HG03571 (cell line): ENCODE results near the gene DMRTB1.

Source experiments
- ATAC-seq: cut with Tn5 transposase; IDR thresholded peaks from one replicate; pipeline ENCODE4 v1.9.1; 2021; ENCODE audit not compliant: unreplicated experiment

The DMRTB1 gene

DNA sequence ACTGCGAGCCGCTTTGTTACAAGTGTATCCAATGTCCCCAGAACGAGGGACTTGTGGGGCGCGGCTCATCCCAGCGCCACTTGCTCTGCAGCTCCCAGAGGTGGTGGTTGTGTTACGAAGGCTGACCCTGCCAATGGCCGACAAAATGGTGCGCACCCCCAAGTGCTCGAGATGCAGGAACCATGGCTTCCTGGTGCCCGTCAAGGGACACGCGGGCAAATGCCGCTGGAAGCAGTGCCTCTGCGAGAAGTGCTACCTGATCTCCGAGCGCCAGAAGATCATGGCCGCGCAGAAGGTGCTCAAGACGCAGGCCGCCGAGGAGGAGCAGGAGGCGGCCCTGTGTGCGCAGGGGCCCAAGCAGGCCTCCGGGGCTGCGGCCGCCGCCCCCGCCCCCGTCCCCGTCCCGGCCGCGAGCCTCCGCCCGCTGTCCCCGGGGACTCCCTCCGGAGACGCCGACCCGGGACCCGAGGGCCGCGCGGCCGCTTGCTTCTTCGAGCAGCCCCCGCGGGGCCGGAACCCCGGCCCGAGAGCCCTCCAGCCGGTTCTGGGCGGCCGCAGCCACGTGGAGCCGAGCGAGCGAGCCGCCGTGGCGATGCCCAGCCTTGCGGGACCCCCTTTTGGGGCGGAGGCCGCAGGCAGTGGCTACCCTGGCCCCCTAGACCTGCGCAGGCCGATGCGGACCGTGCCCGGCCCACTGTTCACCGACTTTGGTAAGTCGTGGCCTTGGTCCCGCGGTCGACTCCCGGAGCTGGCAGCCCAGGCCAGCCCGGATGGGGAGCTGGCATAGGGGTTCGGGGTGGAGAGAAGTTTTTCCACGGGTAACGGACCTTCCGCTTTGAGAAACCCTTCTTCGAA is at the start of gene DMRTB1:
Gene DMRTB1 (plus strand): TSS at position 79 of the 855 bp plus-strand sequence. CDS start 55 bp downstream, at position 134.
- ATAC-seq, result no peak

DNA sequence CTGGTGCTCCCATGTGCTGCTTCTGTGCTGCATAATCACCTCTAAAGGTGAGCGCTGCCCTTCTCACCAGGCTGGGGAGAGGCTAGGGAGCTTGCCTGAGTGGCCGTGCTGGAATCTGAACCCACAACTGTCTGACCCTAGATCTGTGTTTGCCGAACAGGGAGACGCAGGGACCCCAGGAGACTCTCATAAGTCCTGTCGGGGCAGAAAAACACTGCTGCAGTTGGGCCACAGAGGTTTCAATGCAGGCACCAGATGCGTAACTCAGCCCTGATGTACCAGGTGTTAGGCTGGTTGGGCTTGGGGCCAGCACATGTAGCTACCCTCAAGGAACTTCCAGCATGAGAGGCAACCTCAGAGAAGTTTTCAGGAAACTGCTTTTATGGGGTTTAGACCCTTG is 49.5 kb upstream of the DMRTB1 start:
- no peak for ATAC-seq

DNA sequence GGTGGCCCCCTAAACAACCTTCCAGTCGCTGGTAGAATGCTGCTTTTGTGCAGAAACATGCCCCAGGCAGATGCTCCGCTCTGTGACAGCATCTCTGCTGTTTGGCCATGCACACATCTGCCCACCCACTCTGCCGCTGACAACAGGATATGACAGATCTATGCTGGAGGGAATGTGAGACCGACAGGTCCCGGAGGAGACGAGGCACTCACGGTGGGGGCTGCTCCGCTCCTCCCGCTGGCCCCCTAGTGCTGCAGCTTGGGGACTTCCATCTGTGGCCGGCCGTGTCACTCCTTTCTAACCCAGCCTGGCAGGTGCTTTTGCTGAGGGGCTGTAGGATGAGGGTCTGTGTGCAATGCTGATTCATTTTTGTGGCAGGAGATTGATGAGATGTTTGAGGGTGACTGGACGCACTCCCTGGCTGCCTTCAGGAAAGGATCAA is 49.1 kb upstream of the DMRTB1 start:
- no peak for ATAC-seq

DNA sequence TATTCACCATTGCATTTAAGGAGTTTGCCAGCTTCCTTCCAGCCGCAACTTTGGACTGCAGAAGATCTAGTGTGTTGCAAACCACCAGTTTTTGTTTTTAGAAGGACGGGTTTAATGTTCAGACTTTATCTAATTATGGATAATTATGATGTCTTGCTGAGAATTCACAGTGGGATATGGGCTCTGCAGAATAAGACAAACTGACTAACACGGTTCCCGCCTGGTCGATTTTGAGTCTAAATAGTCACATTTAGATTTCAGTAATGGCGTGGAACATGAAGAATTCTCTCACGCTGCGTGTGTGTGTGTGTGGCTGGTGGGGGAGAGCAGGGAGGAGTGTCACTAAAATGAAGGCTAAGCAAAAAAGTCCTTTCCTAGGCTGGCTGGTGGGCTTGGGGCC is 48.5 kb upstream of the DMRTB1 start:
- ATAC-seq, result no peak

DNA sequence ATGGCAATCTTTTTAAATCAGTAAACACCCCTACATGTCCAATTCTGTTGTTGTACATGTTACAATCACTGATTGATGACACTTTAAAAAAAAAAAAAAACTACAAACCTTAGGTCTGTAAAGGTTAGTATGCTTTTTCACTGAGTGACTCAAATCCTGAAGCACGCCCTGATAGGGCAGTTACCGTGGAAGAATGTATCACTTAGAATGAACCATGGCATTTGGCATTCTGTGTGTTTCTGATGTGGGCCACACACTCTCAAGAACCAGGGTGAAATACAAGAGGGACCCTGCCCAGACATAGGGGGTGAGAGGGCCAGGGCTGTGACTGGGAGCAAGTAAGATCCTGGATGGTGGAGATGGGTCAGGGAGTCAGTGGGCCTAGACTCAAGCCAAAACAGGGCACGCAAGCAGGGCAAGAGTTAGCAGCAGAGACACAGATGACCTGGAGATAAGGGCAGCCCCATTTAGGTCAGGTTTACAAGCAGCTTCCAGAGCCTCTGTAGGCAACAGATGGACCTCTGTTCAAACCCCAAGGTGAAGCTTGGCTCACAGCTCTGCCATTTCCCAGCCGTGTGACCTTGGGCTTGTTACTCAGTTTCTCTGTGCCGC is 47.6 kb upstream of the DMRTB1 start:
- ATAC-seq, result no peak

DNA sequence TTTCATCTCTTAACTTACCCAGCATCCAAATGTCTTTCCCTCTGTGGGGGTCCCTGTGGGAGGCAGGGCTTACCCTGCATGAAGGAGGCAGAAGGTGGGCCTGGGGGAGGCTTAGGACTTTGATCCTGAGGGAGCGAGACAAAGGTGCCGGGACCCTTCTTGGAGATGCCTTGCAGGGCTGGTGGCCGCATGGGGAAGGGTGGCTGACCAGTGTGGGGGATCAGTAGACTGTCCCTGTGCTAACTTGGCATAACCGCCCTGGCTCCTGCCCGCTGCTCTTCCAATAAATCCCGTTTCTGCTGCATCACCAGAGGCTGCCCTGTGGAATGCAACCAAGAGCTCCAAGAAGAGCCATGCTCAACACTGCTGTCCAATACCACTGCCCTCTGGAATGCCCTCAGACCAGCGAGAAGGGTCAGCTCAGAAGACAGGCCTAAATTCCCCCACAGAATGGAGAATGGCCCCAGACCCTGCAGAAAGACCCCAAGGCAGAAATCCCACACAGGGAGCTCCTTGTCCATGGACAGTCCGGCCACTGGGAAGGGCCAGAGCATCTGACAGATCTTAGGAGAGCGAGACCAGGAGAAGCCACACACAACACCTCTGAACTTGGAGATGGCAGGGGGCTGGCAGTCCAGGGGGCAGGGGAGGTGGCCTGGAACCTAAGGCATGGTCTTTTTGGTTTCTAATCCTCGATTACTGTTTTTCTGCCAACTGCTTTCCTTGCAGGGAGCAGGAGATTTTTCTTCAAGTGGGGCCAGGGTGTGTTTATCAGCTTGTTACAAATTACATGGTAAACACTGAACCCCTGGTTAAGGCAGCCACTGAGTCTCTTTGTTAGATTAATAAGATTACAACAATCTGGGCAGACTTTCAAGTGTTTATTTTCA is 46.7 kb upstream of the DMRTB1 start:
- no peak for ATAC-seq

DNA sequence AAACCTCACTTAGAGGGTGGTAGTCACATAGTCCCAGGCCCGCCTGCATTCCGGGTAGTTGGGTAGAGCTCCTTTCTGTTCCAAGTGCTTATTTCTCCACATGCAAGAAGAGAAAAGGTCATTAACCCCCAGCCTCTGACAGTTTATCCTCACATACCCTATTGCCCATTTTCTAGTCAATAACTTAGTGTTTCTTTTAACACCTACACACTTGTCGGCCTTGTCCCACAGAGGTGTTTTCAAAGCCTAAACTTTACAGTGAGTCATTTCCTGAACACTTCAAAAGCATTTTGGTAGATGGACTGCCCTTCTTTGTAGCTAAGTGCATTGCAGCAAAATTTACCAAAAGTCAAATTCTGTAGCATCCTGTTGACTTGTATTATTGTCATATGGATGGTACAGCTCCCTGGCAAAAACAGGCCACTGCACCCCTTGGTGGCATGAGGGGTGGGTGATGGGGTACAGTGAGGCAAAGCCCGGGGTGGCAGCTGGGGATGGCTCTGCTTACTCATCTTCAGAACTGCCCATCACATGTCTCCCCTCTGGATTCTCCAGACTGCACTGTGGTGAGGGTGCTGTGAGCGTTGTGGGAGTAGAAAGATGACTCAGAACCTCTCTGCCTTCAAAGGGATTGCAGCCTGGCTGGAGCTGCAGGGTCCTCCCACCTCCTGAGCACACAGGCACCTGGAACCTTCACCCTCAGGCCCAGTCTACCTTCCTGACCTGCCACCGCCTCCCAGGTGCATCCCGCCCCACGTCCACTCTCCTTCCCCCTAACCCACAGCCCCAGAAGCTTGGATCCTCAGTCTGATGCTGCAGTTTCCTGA is 45.8 kb upstream of the DMRTB1 start:
- ATAC-seq, result no peak

DNA sequence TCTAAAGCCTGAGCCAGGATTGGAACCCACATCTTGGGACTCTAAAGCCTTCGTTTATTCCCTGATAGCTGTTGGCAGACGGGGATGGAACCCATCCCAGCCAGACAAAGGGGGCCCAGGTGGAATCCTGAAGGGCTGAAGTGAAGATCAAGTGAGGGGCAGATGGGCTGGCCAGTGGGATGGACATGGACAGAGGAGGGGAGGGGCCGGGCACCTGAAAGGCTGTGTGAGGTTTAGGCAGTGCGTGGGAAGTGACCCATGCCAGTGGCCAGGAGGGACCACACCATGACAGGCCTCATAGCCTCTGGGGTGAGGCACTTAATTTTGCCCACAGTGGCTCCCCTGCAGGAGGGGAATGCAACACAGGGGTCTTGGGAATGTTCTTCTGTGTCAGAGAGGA is 44.6 kb upstream of the DMRTB1 start:
- ATAC-seq, result no peak

DNA sequence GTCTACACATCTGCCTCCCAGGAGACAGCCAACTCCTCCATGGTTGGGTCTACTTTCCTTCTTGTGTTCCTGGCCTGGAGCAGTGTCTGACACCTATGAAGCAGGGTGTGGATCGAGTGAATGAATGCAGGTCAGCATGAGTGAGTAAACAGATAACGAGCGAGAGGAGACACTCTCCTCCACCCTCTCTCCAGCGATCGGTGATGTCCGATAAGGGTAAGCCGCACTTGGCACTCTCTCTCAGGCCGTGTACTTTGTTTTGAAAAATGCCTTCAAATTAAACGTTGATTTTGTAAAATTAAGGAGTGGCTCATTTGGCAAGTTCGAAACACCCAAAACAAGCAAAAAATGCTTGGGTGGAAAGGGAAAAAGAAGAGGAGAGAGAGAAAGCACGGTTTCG is 43.8 kb upstream of the DMRTB1 start:
- ATAC-seq, result no peak

DNA sequence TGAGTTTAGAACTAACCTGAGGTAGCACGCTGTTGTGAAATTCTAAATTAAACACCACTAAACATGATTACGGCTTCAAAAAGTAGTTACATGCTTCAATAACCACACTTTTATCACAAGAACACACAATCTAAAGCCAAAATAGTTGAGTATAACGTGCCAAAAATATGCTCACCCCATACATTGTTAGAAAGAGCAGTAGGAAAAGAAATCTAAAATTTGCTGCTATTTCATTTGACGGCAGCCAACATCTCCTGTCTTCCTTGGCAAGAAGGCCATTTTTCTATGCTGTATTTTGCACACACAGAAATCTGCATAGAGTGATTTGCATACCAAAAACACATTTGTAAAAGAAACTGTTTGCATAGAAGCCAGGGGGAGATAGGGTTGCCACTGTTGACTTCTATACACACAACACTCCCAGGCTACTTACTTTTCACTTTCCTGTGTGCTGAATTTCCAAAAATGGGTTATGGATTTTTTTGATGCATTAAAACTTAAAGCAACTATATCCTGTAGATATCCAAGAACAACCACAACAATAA is 42.9 kb upstream of the DMRTB1 start:
- ATAC-seq, result no peak

DNA sequence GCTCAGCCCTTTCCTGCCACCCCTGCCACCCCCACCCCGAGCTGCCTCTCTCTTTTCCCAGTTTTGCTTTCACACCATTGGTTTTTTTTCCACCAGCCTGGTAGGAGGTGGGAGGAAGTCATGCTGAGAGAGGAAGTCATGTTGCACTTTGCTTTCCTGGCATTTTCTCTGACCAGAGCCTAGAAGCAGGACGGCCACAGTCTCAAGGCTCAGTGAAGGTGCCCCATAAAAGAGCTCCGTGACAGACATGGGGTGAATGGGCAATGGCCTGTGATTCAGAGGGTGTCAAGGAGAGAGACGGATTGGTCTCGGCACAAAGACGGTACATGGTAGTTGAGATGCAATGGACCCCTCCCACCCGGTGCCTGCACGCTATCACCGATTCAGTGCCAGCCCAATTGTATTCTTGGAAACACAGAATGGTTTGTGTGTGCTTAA is 42.1 kb upstream of the DMRTB1 start:
- no peak for ATAC-seq

DNA sequence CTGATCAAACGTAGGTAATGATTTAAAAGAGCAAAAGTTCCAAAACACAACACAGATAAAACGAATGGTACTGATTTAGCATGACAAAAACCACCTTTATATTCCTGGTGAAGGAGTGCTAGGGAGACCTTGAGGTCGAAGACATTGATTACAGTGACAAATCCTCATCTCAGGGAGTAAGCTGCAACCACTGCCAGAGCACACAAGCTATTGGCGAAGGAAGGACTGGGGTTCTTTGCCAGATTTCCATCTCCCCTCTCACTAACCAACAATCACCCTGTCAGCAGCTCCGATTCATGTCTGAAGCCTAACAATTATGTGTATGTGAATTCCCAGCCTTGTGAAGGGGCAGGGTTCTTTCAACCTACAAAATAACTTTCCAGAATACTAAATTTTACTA is 40.2 kb upstream of the DMRTB1 start:
- ATAC-seq, result no peak

DNA sequence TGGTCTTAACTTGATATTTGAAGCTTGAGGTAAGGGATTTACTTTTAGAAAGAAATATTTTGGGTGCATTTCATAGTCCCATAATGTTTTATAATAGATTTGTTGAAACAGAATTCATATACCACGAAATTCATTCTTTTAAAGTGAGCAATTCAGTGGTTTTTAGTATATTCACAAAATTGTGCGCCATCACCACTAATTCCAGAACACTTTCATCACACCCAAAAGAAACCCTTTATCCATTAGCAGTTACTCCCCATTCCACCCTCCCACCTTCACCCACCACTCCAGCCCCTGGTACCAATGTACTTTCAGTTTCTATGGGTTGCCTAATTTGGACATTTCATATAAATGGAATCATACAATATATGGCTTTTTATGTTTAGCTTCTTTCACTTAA is 38.9 kb upstream of the DMRTB1 start:
- ATAC-seq, result no peak

DNA sequence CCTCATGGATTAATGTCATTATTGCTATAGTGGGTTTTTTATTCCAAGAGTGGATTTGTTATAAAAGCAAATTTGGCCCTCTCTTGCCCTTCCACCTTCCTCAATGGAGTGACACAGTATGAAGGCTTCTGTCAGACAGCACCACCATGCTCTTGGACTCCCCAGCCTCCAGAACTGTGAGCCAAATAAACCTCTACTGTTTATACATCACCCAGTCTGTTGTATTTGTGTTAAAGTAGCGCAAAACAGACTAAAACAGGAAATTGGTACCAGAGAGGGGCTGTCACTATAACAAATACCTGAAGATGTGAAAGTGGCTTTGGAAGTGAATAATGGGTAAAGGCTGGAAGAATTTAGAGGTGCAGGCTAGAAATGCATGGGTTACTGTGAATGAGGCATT is 38.0 kb upstream of the DMRTB1 start:
- ATAC-seq, result no peak

DNA sequence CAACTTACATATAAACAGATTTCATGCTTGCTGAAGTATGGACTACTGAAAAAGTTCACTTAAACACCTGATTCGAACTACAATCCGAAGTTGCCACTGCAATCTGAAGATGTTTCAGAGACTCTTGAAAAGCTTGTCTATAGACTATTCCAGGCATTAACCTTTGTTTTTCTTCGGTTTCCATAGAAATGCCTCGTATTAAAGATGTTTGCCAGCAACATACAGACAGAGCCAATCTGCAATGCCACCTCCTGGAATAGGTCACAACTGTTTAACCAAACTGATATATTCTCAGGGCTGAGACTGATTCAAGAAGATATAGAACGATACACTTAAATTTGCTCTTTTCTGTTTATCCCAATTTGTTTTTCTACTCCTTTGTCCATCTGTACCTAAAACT is 28.9 kb upstream of the DMRTB1 start:
- no peak for ATAC-seq

DNA sequence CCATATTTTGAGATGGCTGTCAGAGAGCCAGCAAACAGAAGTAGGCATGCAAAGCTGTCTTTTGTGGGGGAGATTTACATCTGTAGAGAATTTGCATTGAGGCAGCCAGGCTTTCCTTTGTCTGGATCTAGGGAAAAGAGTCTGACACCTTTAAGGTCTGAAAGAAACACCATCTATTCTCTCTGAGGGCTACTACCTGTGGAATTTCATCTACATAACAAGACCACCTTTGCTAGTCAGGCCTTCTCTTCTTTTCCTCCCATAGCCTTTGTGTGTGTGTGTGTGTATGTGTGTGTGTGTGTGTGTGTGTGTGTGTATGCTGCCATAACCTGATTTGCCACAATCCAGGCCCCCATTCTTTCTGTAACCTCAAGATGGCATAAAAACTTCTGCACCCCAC is 28.4 kb upstream of the DMRTB1 start:
- no peak for ATAC-seq

DNA sequence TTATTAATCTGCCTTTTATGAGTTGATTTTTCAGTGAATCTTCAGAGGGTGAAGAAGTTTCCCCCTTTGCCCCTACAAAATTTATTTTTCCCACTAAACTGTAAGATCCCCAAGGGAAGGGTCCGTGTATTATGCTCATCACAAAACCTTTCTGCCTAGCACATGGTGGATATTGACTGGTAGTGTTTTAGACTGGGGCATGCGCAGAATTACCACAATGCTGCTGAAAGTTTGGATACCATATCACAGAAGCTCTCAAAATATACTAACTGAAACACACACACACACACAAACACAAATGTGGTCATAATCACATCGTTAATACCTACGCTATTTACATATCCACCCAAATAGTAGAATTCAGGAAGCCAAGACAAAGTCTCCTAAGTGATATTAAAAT is 28.0 kb upstream of the DMRTB1 start:
- no peak for ATAC-seq

DNA sequence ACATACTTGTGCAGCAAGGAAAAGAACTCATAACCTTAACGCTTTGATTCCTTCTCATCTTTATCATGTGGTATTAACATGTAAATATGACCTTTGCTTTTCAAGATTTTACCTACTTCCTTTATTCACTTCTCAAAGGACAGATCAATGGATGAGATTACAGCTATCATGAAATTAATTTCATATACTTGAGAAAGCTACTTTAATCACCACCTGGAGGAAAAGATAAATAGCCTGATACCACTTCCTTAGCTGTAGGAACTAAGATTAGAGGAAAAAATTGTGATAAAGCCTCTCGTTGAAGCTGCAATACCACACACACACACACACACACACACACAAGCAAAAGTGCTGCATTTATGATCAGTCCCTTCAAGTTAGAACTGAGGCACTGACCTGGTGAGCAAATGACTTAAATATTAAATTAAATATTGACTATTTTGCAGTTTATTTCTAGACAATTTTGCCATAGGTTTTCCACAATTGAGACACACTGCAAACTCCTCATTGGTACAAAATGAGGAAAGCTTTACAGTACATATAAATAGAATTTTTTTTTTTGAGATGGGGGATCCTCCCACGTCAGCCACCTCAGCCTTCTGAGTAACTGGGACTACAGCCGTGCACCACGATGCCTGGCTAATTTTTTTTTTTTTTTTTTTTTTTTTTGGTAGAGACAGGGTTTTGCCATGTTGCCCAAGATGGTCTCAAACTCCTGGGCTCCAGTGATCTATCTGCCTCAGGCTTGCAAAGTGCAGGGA is 27.2 kb upstream of the DMRTB1 start:
- no peak for ATAC-seq

DNA sequence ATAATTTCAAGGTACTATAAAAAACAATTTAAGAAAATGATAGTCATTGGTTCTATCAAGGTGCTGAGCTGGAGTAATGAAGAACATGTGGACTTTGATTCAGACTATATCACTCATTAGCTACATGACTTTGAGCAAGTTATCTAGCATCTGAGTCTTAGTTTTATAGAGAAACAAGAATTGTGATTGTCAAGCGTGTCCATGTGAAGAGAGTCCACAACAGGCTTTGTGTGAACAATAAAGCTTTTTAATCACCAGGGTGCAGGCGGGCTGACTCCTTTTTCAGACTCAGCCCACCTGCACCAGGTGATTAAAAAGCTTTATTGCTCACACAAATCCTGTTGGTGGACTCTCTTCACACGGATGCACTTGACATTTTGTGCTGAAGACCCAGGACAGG is 26.6 kb upstream of the DMRTB1 start:
- no peak for ATAC-seq
